HepG2 (cell line): ENCODE results near the gene MYO5A. TPM values are rescaled to one million over a fixed set of nuclear protein-coding genes. Genes with fewer than 3 reads are reported as not detected.

Experiments used
- ARNT2 ChIP-seq: sonication (generic); formaldehyde crosslinking; IDR thresholded peaks from 2 replicates; pipeline ENCODE4 v1.8.0; 2022; ENCODE audit warnings: mild to moderate bottlenecking, low read depth, missing genetic modification reagents, moderate library complexity
- CAMTA2 ChIP-seq: sonication (generic); formaldehyde crosslinking; IDR thresholded peaks from 2 replicates; pipeline ENCODE4 v1.4.0; 2020; ENCODE audit warnings: mild to moderate bottlenecking, missing genetic modification reagents, borderline replicate concordance
- CBX5 ChIP-seq: sonication (generic); formaldehyde crosslinking; IDR thresholded peaks from 2 replicates; pipeline ENCODE4 v1.4.0; 2020; ENCODE audit warnings: missing genetic modification reagents, borderline replicate concordance
- CHD4 ChIP-seq: fragments of 200-600 bp; sonication (generic); IDR thresholded peaks from 2 replicates; pipeline ENCODE4 v1.7.0; 2017; ENCODE audit warnings: mild to moderate bottlenecking, low read length, borderline replicate concordance
- DBP ChIP-seq: sonication (generic); formaldehyde crosslinking; IDR thresholded peaks from 2 replicates; pipeline ENCODE4 v1.4.0; 2020; ENCODE audit warnings: missing genetic modification reagents; ENCODE audit errors: not compliant biosample characterization
- DPF2 ChIP-seq: sonication (generic); formaldehyde crosslinking; IDR thresholded peaks from 2 replicates; pipeline ENCODE4 v1.4.0; 2020; ENCODE audit warnings: mild to moderate bottlenecking, low read depth, missing genetic modification reagents, borderline replicate concordance
- HNF4G ChIP-seq, 2 experiments: sonication (generic) in 1 of 2; formaldehyde crosslinking in 1 of 2; IDR thresholded peaks; 2 replicates each; pipeline versions ENCODE4 v1.4.0 to v1.6.1; 2011 to 2020; ENCODE audit warnings: borderline replicate concordance in 2 of 2, low read depth in 2 of 2, mild to moderate bottlenecking in 2 of 2, low read length in 1 of 2, missing genetic modification reagents in 1 of 2, moderate library complexity in 1 of 2
- HOXA7 ChIP-seq: sonication (generic); formaldehyde crosslinking; IDR thresholded peaks from 2 replicates; pipeline ENCODE4 v1.8.1; 2022; ENCODE audit warnings: mild to moderate bottlenecking, missing genetic modification reagents, moderate library complexity
- KMT2A ChIP-seq: sonication (generic); formaldehyde crosslinking; IDR thresholded peaks from 2 replicates; pipeline ENCODE4 v1.4.0; 2020; ENCODE audit warnings: missing genetic modification reagents
- MAZ ChIP-seq, 2 experiments: sonication (generic) in 1 of 2; formaldehyde crosslinking in 1 of 2; IDR thresholded peaks; 2 replicates each; pipeline versions ENCODE4 v1.5.0 to v1.6.1; 2012 to 2020; ENCODE audit warnings: low read depth in 2 of 2, mild to moderate bottlenecking in 2 of 2, borderline replicate concordance in 1 of 2, improper control_type of control experiment in 1 of 2, low read length in 1 of 2, missing genetic modification reagents in 1 of 2, moderate library complexity in 1 of 2
- MBNL3 ChIP-seq: fragments of 250-450 bp; sonication (Bioruptor Pico); conservative IDR thresholded peaks from 2 replicates; pipeline ENCODE4 v1.8.0; 2022; ENCODE audit warnings: mild to moderate bottlenecking, inconsistent platforms
- RBM22 ChIP-seq: fragments of 200-400 bp; formaldehyde crosslinking; optimal IDR thresholded peaks from 2 replicates; pipeline ENCODE3; 2017; ENCODE audit warnings: mild to moderate bottlenecking, low read length, moderate library complexity
- SATB2 ChIP-seq: sonication (generic); formaldehyde crosslinking; IDR thresholded peaks from 2 replicates; pipeline ENCODE4 v1.5.0; 2020; ENCODE audit warnings: missing genetic modification reagents
- SMAD3 ChIP-seq: sonication (generic); formaldehyde crosslinking; IDR thresholded peaks from 2 replicates; pipeline ENCODE4 v1.4.0; 2020; ENCODE audit warnings: missing genetic modification reagents
- SP2 ChIP-seq: sonication (generic); formaldehyde crosslinking; IDR thresholded peaks from 2 replicates; pipeline ENCODE4 v1.5.1; 2020; ENCODE audit warnings: mild to moderate bottlenecking, missing genetic modification reagents
- SRSF9 ChIP-seq: fragments of 200-400 bp; formaldehyde crosslinking; IDR thresholded peaks from 2 replicates; pipeline ENCODE4 v1.6.1; 2018; ENCODE audit warnings: borderline replicate concordance, mild to moderate bottlenecking, low read depth, low read length; ENCODE audit not compliant: insufficient read depth, poor library complexity, severe bottlenecking
- ZBTB20 ChIP-seq: sonication (generic); formaldehyde crosslinking; IDR thresholded peaks from 2 replicates; pipeline ENCODE4 v1.8.1; 2023; ENCODE audit warnings: missing genetic modification reagents, low read depth, mild to moderate bottlenecking, borderline replicate concordance
- ZNF17 ChIP-seq: sonication (generic); formaldehyde crosslinking; IDR thresholded peaks from 2 replicates; pipeline ENCODE4 v1.5.0; 2020; ENCODE audit warnings: mild to moderate bottlenecking, missing genetic modification reagents
- polyA plus RNA-seq, 8 experiments: library from polyadenylated mRNA; depleted of rRNA in 3 of 8; stranded (reverse) in 7 of 8; unstranded in 1 of 8; fragments of >200 nt; fragmentation: Illumina TruSeq in 4 of 8; extraction: Trizol in 4 of 8; gene quantifications; 2 replicates each; pipeline versions ENCODE4 v1.2.1 to v1.2.3, GENCODE V29; 2011 to 2016; ENCODE audit warnings: low read depth in 4 of 8, missing spikeins in 1 of 8, mixed read lengths in 1 of 8; ENCODE audit not compliant: insufficient read depth in 1 of 8
- total RNA-seq, 5 experiments: library from RNA; depleted of rRNA; stranded (reverse); fragments of >200 nt; fragmentation: Illumina TruSeq; extraction: Trizol; gene quantifications; 2 replicates each; pipeline ENCODE4 v1.2.3, GENCODE V29; 2016; ENCODE audit warnings: low read depth in 1 of 5
- TF ChIP-seq, protein P1 (sequence below): sonication (generic); formaldehyde crosslinking; IDR thresholded peaks from 2 replicates; pipeline ENCODE4 v1.5.0; 2020; ENCODE audit warnings: mild to moderate bottlenecking, missing genetic modification reagents
- TF ChIP-seq, protein P2 (sequence below): sonication (generic); formaldehyde crosslinking; IDR thresholded peaks from 2 replicates; pipeline ENCODE4 v1.4.0; 2020; ENCODE audit warnings: missing genetic modification reagents

The MYO5A gene
- total and polyA plus RNA-seq, 2 of the 13 experiments (the other 11 are each of a cell fraction or from before 2014, with no cell fraction given) = 2.8 to 4.8 TPM

- TF ChIP-seq SRSF9 = no peak
- TF ChIP-seq MBNL3 (CRISPR knock-in tag) = no peak
- peak; percentile 70 for TF ChIP-seq ARNT2 (CRISPR knock-in tag)
- TF ChIP-seq SP2 = no peak
- TF ChIP-seq SMAD3 (CRISPR knock-in tag) = peak; percentile 72; the same call in 1 of the 2 replicates
- TF ChIP-seq HNF4G (IDR thresholded peaks at IDR 0.05; ENCODE audit: borderline replicate concordance, low read depth, low read length) = peak; percentile 75
- no peak for TF ChIP-seq HNF4G (CRISPR knock-in tag; IDR thresholded peaks at IDR 0.05; ENCODE audit: borderline replicate concordance, low read depth)
- TF ChIP-seq, protein P1, sequence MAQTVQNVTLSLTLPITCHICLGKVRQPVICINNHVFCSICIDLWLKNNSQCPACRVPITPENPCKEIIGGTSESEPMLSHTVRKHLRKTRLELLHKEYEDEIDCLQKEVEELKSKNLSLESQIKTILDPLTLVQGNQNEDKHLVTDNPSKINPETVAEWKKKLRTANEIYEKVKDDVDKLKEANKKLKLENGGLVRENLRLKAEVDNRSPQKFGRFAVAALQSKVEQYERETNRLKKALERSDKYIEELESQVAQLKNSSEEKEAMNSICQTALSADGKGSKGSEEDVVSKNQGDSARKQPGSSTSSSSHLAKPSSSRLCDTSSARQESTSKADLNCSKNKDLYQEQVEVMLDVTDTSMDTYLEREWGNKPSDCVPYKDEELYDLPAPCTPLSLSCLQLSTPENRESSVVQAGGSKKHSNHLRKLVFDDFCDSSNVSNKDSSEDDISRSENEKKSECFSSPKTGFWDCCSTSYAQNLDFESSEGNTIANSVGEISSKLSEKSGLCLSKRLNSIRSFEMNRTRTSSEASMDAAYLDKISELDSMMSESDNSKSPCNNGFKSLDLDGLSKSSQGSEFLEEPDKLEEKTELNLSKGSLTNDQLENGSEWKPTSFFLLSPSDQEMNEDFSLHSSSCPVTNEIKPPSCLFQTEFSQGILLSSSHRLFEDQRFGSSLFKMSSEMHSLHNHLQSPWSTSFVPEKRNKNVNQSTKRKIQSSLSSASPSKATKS (CRISPR knock-in tag) = peak; percentile 84; the same call in 1 of the 2 replicates
- no peak for TF ChIP-seq CHD4
- TF ChIP-seq ZNF17 = no peak
- 0 out of 2 replicates have a peak, but pooled peaks have one; percentile 55 for TF ChIP-seq SATB2
- peak; percentile 80 for TF ChIP-seq KMT2A (CRISPR knock-in tag)
- peak; percentile 91 for TF ChIP-seq DPF2 (CRISPR knock-in tag)
- no peak for TF ChIP-seq CAMTA2
- no peak for TF ChIP-seq HOXA7 (CRISPR knock-in tag)
- peak; percentile 87 for TF ChIP-seq RBM22
- no peak; the same call in 1 of the 2 replicates for TF ChIP-seq ZBTB20 (CRISPR knock-in tag)
- TF ChIP-seq CBX5 (CRISPR knock-in tag) = peak; percentile 82; the same call in 1 of the 2 replicates
- TF ChIP-seq DBP = peak; percentile 53
- 0 out of 2 replicates have a peak, but pooled peaks have one; percentile 46 for TF ChIP-seq MAZ (IDR thresholded peaks at IDR 0.05; ENCODE audit: borderline replicate concordance, low read depth, low read length)
- TF ChIP-seq MAZ (CRISPR knock-in tag; IDR thresholded peaks at IDR 0.05; ENCODE audit: low read depth) = peak; percentile 30; the same call in 1 of the 2 replicates
- TF ChIP-seq, protein P2, sequence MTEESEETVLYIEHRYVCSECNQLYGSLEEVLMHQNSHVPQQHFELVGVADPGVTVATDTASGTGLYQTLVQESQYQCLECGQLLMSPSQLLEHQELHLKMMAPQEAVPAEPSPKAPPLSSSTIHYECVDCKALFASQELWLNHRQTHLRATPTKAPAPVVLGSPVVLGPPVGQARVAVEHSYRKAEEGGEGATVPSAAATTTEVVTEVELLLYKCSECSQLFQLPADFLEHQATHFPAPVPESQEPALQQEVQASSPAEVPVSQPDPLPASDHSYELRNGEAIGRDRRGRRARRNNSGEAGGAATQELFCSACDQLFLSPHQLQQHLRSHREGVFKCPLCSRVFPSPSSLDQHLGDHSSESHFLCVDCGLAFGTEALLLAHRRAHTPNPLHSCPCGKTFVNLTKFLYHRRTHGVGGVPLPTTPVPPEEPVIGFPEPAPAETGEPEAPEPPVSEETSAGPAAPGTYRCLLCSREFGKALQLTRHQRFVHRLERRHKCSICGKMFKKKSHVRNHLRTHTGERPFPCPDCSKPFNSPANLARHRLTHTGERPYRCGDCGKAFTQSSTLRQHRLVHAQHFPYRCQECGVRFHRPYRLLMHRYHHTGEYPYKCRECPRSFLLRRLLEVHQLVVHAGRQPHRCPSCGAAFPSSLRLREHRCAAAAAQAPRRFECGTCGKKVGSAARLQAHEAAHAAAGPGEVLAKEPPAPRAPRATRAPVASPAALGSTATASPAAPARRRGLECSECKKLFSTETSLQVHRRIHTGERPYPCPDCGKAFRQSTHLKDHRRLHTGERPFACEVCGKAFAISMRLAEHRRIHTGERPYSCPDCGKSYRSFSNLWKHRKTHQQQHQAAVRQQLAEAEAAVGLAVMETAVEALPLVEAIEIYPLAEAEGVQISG = peak; percentile 82
Measured at GRCh38 chr15:52288051-52288942, 240.4 kb downstream of the MYO5A start (continued).
